DND-41 (cell line): ENCODE results near the gene GJB4.

Experiments
- EZH2 ChIP-seq: IDR thresholded peaks from 3 replicates; pipeline ENCODE4 v1.6.1; 2012; ENCODE audit warnings: borderline replicate concordance, low read depth, mild to moderate bottlenecking, moderate library complexity, low read length, inconsistent platforms; ENCODE audit not compliant: severe bottlenecking
- TF ChIP-seq, protein P1 (sequence below): IDR thresholded peaks from 2 replicates; pipeline ENCODE4 v1.5.1; 2012; ENCODE audit warnings: borderline replicate concordance, low read length, moderate library complexity, mild to moderate bottlenecking; ENCODE audit not compliant: poor library complexity, severe bottlenecking; ENCODE audit errors: extremely low read depth

DNA sequence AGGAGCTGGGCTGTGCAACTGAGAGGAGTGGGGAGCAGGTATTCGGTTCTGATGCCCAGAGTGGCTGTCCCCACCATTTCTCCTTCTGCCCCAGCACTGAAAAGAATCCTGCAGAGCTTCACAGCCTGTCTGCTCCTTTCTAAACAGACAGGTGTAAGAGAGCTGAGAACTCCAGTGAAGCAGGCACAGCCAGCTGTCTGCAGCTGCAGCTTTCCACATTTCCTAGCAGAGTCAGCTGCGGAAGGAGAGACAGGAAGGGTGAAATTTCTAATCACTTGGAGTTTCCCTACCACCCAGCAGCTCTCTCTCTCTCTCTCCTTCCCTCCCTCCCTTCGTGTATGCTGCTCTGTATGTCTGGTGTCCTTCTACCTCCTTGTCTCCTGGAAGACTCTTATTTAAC lies 45.2 kb upstream of the GJB4 start:
- TF ChIP-seq EZH2 = no peak
- TF ChIP-seq, protein P1, sequence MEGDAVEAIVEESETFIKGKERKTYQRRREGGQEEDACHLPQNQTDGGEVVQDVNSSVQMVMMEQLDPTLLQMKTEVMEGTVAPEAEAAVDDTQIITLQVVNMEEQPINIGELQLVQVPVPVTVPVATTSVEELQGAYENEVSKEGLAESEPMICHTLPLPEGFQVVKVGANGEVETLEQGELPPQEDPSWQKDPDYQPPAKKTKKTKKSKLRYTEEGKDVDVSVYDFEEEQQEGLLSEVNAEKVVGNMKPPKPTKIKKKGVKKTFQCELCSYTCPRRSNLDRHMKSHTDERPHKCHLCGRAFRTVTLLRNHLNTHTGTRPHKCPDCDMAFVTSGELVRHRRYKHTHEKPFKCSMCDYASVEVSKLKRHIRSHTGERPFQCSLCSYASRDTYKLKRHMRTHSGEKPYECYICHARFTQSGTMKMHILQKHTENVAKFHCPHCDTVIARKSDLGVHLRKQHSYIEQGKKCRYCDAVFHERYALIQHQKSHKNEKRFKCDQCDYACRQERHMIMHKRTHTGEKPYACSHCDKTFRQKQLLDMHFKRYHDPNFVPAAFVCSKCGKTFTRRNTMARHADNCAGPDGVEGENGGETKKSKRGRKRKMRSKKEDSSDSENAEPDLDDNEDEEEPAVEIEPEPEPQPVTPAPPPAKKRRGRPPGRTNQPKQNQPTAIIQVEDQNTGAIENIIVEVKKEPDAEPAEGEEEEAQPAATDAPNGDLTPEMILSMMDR = no peak
